DMS 273 (cell line): ENCODE results near the gene NDC1.

Experiments used
- DNase-seq: peaks from one replicate; lab custom pipeline; 2025; ENCODE audit not compliant: unreplicated experiment; lab: John Stamatoyannopoulos, UW

The NDC1 gene

DNA sequence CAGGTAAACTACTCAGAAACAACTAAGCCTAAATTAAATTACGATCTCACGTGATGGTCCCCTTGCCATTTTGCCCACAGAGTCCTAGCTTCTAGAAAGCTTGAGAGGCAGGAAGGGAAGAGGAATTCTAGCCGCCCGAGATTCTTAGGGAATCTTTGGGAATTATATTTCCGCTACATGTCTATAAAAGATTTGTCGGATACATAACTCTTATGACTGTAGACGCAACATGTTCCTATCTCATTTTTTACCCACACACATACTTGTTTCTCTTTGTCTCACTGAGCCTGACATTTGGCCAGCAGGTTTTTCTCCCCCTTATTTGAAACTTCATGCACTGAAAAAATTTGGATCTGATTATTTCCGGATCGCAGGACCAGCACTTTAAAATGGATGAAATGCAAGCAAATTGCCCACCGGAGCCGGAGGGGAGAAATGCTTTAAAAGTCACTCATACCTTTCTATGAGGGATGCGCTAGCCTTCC, 104.6 kb downstream of the NDC1 start:
- DNase-seq = no peak

DNA sequence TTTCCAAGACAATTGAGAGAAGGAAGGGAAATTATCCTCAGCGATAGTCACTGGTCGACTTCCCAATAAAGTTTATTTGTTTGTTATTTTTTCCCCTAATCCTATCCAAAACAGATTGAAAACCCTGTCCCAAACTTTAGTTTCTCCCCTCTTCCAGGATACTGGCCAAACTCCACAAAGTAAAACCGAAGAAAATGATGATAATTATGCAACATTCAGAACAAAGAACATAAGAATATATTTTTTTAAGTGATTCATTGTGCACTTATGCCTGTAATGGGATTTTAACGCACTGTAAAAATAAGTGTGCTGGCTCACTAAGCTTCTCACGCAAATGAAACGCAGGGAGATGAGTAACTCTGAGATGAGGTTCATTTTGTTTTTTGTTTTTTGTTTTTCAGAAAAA, 105.2 kb downstream of the NDC1 start:
- DNase-seq = no peak

DNA sequence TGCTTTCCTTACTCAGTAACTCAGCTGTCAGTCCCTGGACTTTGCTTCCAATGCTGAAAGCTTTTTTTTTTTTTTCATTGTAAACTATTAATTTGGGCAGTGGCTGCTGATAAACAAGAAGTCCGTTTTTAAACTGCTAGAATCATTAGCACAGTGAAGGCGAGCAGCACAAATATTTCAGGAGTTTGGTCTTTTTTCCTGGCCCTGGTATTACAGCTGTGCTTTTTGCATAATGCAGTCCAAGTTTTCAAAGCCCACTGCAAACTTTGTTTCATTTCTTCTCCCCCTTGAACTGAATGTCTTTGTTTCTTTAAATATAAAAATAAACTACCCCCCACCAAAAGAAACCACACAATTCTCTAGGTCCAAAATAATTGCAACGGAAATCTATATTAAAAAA, 105.7 kb downstream of the NDC1 start:
- no peak for DNase-seq

DNA sequence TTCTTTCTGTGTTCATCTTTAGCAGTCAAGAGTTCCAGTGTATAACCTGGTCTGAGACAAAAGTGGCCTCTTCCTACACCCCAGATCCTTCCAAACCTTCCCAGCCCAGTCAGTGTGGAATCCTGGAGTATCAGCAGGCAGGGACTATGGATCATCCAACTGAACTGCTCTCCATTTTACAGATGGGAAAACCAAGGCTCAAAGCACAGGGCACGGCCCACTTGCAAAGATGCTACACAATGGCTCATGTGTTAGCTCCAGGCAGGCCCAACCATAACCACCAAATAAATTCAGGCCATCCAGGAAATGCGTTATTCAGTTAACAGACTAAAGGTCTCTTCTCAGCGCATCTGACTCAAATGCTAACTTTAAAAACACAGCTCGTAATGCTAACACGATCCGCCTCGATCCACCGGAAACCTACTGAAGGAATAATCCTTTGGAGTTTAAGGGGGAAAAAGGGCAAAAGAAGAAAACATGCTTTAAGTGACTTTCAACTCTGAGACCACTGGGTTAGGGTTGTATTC, 106.3 kb downstream of the NDC1 start:
- no peak for DNase-seq

DNA sequence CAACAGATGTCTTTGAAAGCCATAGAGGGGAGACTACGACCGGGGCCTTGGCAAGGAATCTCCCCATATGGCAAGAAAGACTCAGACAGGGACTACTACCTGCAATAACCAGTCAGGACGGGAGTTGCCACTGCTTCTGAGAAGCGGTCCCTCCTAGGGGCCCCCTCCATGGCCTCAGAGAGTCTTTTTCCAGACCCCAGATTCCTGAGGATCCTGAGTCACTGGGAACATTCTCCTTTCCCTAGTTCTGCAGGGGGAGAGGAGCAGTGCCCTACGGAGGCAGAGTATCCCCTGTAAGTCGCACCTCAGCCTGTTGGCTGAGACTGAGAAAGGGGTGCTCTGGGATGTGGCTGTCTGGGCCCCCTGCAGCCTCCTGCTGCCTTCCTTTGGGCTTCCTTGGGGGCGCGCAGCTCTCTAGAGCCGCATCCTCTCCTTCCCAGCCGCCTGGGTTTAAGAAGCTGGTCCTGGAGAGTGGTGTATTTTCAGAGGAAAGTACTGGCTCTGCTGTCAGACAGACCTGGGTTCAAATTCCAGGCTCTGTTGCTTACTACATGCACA, 107.0 kb downstream of the NDC1 start:
- DNase-seq = no peak

DNA sequence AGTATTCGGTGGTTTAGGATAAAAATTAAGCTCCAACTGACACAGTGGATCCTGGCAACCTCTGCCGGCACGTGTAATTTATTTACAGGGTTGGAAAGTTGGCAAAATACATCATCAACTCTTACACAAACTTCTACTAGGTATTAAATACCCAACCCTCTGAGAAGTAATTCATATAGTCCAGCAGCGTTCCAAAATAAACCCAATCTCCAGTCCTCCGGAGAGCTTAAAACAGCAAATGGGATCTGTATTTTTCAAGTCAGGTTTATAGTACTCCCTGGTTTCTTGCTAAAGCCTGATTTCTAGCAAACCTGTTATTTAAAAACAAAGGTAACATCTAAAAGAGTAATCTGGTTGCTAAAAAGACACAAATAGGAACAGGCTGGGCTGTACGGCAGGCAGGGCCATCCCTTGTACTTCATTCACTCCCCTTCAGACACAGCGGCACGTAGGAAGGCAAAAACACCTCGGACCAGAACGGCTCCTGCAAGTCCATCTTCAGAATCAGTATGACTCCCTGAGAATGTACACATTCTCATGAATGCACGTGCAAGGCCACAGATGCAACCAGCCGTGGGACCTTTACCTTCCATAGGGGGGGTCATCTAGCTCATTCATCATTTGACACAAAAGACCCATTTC, 107.8 kb downstream of the NDC1 start:
- no peak for DNase-seq

DNA sequence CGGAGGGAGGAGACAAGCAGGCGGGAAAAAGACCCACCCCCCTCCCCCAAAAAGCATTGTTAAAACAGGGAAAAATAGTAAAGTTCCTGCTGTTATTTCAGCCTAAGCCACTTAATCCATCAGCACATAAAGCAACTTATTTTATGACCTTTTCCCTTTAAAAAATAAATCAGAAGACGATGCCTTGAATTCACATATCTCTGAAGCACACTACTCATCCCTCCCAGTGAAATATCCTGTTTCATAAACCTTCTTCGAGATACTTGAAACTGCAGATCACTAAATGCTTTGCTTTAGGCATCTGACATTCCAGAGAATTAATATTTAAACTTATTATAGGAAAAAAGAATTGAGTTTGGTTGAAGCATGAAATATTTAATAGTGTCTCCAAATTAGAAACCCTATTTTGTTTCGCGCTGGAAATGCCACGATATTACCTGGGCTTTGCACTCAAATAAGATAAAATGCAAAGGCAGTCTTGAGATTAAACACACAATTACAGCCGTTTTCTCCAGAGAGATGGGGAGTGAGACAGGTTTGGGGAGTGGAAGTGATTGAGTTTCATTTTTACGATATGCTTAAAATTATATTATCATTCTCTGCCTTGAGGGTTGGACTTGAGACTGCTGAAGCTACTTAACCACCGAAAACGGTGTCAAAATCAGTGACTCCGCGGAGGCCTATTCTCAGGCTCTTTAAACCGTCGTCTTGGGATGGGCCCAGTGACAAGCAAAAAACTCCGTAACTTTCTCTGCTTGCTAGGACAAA, 108.5 kb downstream of the NDC1 start:
- DNase-seq = no peak

DNA sequence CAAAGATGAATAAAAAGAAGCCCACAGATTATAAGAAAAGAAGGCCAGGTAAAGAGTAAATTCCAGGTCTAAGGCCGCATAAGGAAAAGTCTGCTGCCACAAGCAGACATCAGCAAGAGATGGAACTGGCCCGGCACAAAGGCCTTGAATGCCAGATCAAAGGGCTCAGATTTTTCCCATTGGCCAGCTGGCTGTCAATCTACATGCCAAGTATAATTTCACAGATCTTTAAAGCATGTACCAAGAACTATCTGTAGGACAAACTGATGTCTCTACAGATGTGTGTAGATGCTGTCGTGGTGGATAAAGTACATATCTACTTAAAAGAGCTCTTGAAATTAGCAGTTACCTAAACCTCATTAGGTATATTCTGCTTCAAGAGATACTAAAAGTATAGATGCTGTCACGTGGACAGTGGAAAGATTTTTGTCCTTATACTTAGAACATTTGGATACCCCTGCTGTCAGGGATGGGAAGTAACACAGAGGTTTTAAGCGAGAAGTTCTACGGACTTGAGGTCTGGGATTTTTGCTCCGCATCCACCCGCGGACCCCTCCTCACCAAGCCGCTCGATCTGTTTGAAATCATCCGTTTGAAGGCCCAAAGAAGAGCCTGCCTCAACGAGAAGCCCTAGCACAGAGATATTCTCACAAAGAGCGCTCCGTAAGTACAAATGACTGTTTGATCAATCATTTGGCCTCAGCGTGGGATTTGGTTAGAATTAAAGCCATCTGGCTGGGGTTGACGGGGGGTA, 109.2 kb downstream of the NDC1 start:
- DNase-seq = no peak

DNA sequence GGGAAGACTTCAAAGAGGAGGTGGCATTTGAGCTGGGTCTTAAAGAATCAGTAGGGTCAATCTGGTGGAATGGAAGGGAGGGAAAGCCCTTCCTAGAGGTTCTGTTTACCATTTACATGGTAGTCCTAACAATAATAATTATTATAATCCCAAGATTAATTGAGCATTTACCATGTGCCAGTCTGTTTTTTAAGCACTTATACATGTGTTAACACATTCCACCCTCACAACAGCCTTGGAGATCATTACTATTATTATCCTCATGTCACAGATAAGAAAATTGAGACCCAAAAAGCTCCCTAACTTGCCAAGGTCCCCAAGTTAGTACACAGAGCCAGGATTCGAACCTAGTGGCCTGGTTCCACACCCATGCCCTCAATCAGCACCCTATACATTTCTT, 109.9 kb downstream of the NDC1 start:
- DNase-seq = no peak

DNA sequence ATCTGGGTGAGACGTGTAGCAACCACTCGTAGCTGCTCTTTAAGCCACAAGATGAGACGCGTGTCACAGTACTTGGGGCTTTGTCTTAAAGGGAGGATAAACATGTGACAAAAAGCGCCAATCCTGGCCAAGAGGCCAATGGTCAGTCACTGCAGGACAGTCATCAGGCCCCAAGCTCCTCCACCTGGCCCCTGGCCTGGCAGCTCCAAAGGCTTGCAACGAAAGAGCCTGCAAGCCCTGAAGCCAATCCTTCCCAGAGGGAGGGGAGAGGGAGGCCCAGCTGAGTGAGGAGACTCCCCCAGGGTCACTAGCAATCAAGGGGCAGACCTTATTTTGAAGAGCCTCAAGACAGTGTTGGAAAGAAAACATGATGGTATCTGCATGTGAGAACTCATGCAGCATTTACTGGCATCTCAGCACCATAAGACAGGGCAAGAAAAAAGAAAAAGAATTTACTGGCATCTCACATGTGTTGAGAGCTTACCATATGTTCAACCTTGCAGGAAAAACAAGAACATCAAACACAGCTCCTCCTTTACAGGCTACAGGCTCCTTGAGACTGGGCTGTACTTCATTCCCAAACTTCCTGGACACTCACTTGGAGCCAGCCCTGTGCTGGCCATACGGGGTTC, 110.5 kb downstream of the NDC1 start:
- no peak for DNase-seq

DNA sequence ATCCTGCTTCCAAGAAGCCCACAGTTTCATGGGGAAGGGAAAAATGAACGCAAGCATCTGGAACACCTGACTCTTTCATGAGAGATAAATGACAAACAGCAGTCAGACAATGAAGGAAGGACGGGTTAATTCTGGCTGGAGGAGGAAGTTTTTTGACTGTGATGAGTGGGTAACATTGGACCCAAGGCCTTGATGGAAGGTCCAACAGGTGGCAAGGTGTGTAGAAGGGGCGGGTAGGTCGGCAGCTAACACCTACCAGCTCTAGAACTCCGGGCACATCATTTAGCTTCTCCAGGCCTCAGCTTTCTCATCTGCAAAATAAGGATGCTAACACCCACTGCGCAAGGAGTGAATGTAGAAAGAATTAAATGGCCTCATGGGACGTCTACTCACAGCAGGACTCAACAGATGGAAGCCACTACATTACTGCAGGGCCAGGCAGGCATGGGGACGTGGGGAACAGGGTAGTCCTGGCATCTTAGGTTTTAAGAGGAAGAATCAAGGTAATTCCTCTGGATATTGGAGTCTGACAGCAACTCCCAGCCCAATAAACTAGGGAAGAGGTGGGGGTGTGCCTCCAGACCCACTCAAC, 112.0 kb downstream of the NDC1 start:
- no peak for DNase-seq

DNA sequence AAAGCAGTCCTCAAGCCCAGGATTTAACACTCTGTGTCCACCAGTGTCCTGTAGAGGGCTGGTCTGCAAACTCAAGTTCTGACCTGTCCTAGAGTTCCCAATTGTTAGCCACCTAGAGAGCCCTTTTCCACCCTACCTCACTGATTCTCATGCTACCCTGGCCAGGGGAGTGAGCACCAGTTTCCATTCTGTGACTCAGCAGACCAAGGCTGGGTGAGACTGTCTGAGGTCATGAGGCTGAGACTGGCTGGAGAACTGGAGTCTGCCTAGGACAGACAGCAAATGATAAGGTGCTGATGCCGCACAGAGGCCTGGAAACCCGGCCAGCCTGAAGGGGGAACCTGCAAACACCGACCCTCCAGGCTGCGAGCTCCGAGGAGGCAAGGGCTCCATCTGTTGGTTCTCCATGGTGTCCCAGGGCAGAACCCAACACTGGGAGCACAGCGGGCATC, 112.8 kb downstream of the NDC1 start:
- peak; percentile 68 for DNase-seq

DNA sequence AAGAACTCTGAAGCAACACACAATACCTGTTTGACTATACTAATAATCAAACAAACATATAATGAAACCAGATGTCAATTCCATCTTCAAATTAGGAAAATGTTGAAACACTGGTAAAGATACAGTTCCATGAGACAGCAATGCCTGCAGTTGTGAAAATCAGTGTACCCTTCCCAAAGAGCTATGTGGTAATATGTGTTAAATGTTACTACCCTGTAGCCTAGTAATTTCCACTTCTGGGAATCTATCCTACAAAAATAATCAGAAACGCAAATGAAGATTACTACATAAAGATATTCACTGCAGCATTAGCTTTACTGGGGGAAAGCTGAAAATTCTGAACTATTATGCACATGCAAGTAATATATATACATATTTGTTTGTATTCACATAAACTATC, 116.1 kb downstream of the NDC1 start:
- no peak for DNase-seq

DNA sequence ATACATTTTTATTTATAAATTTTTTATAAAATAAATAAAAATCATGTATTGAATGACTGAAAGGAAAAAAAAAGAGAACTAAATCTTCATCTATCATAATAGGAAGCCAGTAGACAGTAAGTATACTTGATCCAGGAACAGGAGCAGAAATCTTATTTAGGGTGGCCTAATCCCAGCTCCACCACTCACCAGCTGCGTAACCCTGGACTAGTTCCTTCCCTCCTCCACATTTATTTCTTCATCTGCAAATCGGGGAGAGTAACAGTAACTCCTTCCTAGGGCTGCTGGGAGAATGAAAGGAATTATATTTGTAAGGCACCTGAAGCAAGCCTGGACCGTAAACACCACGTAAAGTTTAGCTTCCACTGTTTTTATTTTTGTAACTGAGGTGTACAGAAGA, 117.0 kb downstream of the NDC1 start:
- DNase-seq = no peak

DNA sequence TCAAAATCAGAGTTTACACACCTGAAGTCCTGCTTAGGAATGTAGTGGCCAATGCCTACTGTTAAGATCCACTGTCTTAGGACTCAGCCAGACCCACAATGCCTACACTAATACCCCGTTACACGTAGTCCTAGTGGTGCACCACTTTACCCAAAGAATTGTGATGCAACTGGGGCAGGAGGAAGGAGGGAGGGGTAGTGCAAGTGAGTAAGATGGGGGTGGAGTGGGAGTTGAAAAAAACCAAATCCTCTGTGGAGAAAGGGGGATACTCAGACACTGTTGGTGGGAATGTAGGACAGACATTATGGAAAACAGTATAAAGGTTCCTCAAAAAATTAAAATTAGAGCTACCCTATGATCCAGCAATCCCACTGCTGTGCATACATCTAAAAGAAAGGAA, 118.6 kb downstream of the NDC1 start:
- DNase-seq = no peak

DNA sequence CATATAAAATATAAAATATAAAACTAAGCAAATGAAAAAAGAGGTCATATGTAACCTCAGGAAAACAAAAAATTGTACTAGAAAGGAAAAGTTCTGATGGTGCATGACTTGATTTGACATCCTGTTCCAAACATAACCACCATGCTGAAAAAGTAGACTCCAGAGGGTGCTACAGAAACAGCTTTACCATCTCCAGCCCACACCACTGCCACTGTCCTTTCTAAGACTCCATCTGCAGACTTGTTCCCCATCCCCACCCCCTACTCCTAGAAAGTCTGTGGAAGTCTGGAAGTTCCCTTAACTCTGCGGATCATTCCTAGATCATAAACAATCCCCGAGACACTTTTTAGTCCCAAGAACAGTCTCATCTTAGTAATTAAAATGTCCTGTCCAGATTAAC, 119.7 kb downstream of the NDC1 start:
- DNase-seq = no peak

DNA sequence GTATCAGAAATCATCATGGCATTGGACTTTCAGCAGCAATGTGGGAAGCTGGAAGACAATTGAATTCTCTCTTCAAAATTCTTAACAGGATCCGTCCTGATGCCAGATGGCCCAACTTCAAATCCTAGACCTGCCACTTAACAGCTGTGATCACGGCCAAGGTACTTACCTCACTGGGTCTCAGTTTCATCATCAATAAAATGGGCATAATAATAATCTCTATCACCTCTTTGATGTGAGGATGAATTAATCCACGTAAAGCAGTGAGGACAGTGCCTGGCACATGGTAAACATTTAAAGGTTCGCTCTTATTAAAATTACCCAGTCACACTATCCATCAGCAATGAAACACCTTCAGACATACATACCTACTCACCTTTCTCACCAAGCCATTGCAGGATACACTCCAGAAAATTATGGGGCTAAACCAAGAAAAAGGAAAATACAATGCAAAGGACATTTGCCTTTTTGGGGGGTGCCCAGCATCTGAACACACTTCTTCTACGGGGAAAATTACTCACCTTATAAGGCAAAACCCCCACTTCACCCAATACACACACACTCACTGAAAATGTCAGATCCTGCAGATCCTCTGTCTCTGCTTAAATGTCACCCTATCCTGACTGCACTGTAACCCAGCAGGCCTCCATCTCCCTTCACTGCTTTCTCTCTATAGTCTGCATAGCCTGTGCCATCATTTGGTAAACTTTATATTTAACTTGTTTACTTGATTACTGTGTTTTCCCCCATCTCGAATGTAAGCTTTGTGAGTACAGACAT, 120.9 kb downstream of the NDC1 start:
- no peak for DNase-seq

DNA sequence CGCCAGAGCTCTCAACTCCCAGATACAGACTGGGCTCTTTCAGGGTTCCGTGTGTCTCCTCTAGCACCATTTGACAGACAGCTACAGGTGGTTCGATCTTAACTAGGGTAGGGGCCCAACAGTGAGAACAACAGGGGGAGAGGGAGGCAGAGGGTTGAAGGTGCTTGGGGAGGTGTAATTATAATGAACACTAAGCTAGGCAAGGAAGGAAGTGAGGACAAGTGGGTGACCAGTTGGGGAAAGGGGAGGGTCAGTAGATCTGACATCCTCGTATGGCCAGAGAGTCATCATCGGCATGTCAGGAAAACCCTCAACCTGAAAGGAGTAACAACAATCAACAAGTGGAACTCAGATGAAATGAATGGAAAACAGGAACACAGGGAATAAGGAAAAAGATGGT, 121.9 kb downstream of the NDC1 start:
- DNase-seq = no peak

DNA sequence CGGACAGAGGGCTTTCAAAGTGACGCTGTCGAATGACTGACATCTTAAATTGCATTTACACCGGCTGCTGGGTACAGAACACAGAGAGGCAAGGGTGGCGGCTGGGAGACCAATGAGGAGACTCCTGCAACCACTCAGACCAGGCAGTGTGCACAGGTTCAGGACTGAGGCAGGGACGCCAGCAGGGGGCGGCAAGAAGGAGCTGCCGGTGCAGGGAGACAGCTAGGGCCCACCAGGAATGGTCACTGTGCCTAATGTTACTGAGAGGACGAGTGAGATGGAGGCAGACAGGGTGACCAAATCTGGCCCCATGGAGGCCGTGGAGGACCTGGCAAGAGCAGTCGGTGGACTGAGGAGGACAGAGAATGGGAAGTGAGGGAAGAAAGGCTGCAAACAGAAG, 122.6 kb downstream of the NDC1 start:
- peak; percentile 49 for DNase-seq
